HTR-8/SVneo (cell line): ENCODE data around the gene NCKAP5.

Experiments used
- DNase-seq: peaks from one replicate; pipeline ENCODE4 v3.0.0; 2011; ENCODE audit warnings: low spot score, mixed read lengths; ENCODE audit not compliant: insufficient read length
- FAIRE-seq: peaks from 2 replicates; lab custom pipeline; 2011; peaks lifted over from hg19 to GRCh38; lab: Jason Lieb, UNC

The NCKAP5 gene

GRCh38 chr2:133363884-133364283, 204.4 kb downstream of the NCKAP5 start:
- FAIRE-seq, result no peak

GRCh38 chr2:133362061-133362476, 206.2 kb downstream of the NCKAP5 start:
- peak; percentile 28 for FAIRE-seq
- peak; percentile 21 for DNase-seq

More at GRCh38 chr2:133363884-133364283, 204.4 kb downstream of the NCKAP5 start:
- DNase-seq, result no peak

- FAIRE-seq, result no peak
- no peak for DNase-seq
Observed at GRCh38 chr2:133360882-133361281, 207.4 kb downstream of the NCKAP5 start.

- DNase-seq (no peak), FAIRE-seq (no peak)
Observed at GRCh38 chr2:133360190-133360589, 208.1 kb downstream of the NCKAP5 start.

GRCh38 chr2:133352719-133353118, 215.5 kb downstream of the NCKAP5 start:
- FAIRE-seq (no peak), DNase-seq (no peak)

GRCh38 chr2:133346654-133347053, 221.6 kb downstream of the NCKAP5 start:
- peak; percentile 9 for FAIRE-seq

GRCh38 chr2:133345638-133346037, 222.6 kb downstream of the NCKAP5 start:
- no peak for FAIRE-seq
- no peak for DNase-seq

More at GRCh38 chr2:133346654-133347053, 221.6 kb downstream of the NCKAP5 start:
- peak; percentile 13 for DNase-seq

- FAIRE-seq, result no peak
- no peak for DNase-seq
Observed at GRCh38 chr2:133344849-133345248, 223.4 kb downstream of the NCKAP5 start.

- FAIRE-seq, result peak; percentile 9
- no peak for DNase-seq
Observed at GRCh38 chr2:133343018-133343352, 225.3 kb downstream of the NCKAP5 start.

GRCh38 chr2:133342286-133343017, 225.8 kb downstream of the NCKAP5 start:
- FAIRE-seq (no peak), DNase-seq (no peak)

GRCh38 chr2:133341575-133341974, 226.7 kb downstream of the NCKAP5 start:
- DNase-seq, result no peak

GRCh38 chr2:133338224-133338623, 230.0 kb downstream of the NCKAP5 start:
- DNase-seq, result no peak
- no peak for FAIRE-seq

More at GRCh38 chr2:133341575-133341974, 226.7 kb downstream of the NCKAP5 start:
- no peak for FAIRE-seq

GRCh38 chr2:133334923-133335322, 233.3 kb downstream of the NCKAP5 start:
- no peak for DNase-seq
- no peak for FAIRE-seq

GRCh38 chr2:133333181-133333580, 235.1 kb downstream of the NCKAP5 start:
- no peak for FAIRE-seq
- no peak for DNase-seq

- FAIRE-seq (no peak), DNase-seq (no peak)
Observed at GRCh38 chr2:133331436-133331835, 236.8 kb downstream of the NCKAP5 start.

- FAIRE-seq, result peak; percentile 92
- peak; percentile 83 for DNase-seq
Observed at GRCh38 chr2:133326652-133327397, 241.4 kb downstream of the NCKAP5 start.

GRCh38 chr2:133324150-133324561, 244.1 kb downstream of the NCKAP5 start:
- DNase-seq (peak; percentile 37), FAIRE-seq (no peak)

GRCh38 chr2:133322909-133323308, 245.4 kb downstream of the NCKAP5 start:
- DNase-seq (no peak), FAIRE-seq (no peak)

GRCh38 chr2:133317178-133317577, 251.1 kb downstream of the NCKAP5 start:
- FAIRE-seq (no peak), DNase-seq (no peak)

- FAIRE-seq (no peak), DNase-seq (no peak)
Observed at GRCh38 chr2:133316557-133316956, 251.7 kb downstream of the NCKAP5 start.

GRCh38 chr2:133315280-133315679, 253.0 kb downstream of the NCKAP5 start:
- DNase-seq (no peak), FAIRE-seq (no peak)
